GM12878 (cell line): ENCODE data around the gene KCNQ1. TPM values are rescaled to one million over a fixed set of nuclear protein-coding genes. Genes with fewer than 3 reads are reported as not detected.

ENCODE experiments used
- ATAC-seq: fragments of 200-7000 bp; cut with Tn5 transposase; 3 replicates; pipeline ENCODE4 v1.9.1; 2020; ENCODE audit warnings: mild to moderate bottlenecking, moderate library complexity
- BruUV-seq: library from RNA; stranded (reverse); fragments of 400-500 nt; replicated peaks from 2 replicates; lab custom pipeline; 2021; lab: Mats Ljungman, UMichigan
- CTCF ChIA-PET: fragments of 300-600 bp; sonication (Branson Sonifier 250); formaldehyde crosslinking; extraction: SDS; loops from one replicate; lab custom pipeline; 2021; ENCODE audit warnings: inconsistent platforms; lab: Yijun Ruan, JAX
- POLR2A ChIA-PET: fragments of 350-600 bp; formaldehyde crosslinking; extraction: SDS; loops from one replicate; lab custom pipeline; 2021; ENCODE audit warnings: inconsistent platforms; lab: Charles Lee
- RAD21 ChIA-PET: fragments of 300-600 bp; sonication (Branson Sonifier 250); formaldehyde crosslinking; loops from one replicate; lab custom pipeline; 2023; ENCODE audit warnings: antibody characterized with exemption; ENCODE audit not compliant: unreplicated experiment; lab: Charles Lee
- SMC1A ChIA-PET: fragments of 300-600 bp; sonication (Branson Sonifier 250); formaldehyde crosslinking; loops from one replicate; lab custom pipeline; 2023; ENCODE audit not compliant: unreplicated experiment, uncharacterized antibody; lab: Charles Lee
- DNase-seq: peaks from one replicate; pipeline ENCODE4 v3.0.0-alpha.2; 2011; ENCODE audit warnings: low read depth, low spot score
- FAIRE-seq: peaks from 3 replicates; lab custom pipeline; 2011; peaks lifted over from hg19 to GRCh38; lab: Jason Lieb, UNC
- H2AFZ ChIP-seq: 2 replicates; pipeline ENCODE4 v1.6.0; 2011; ENCODE audit warnings: low read depth, low read length, control low read depth; ENCODE audit not compliant: control insufficient read depth
- H3K27ac ChIP-seq: 2 replicates; pipeline ENCODE4 v1.5.1; 2011; ENCODE audit warnings: control low read depth; ENCODE audit not compliant: control insufficient read depth, insufficient read depth
- H3K27me3 ChIP-seq, 2 experiments: replicated peaks in 1 of 2; 2 replicates each; pipeline versions ENCODE4 v1.6.0 to v1.6.1; 2011; ENCODE audit warnings: low read length in 1 of 2; ENCODE audit not compliant: control insufficient read depth in 2 of 2, insufficient read depth in 2 of 2
- H3K36me3 ChIP-seq, 2 experiments: 2 replicates each; pipeline ENCODE4 v1.5.1; 2011; ENCODE audit warnings: low read length in 1 of 2; ENCODE audit not compliant: control insufficient read depth in 2 of 2, insufficient read depth in 2 of 2
- H3K4me1 ChIP-seq: 2 replicates; pipeline ENCODE4 v1.6.1; 2011; ENCODE audit warnings: mild to moderate bottlenecking, low read length, moderate library complexity, mixed read lengths; ENCODE audit not compliant: control insufficient read depth, insufficient read depth
- H3K4me2 ChIP-seq: 2 replicates; pipeline ENCODE4 v1.6.0; 2011; ENCODE audit warnings: control low read depth; ENCODE audit not compliant: control insufficient read depth, insufficient read depth
- H3K4me3 ChIP-seq: fragments of 200-600 bp; sonication (generic); 2 replicates; pipeline ENCODE4 v1.5.1; 2016
- H3K79me2 ChIP-seq: 2 replicates; pipeline ENCODE4 v1.6.0; 2011; ENCODE audit warnings: low read length; ENCODE audit not compliant: control insufficient read depth, insufficient read depth
- H3K9ac ChIP-seq: 2 replicates; pipeline ENCODE4 v1.8.0; 2011; ENCODE audit warnings: low read length, control low read depth, mixed read lengths; ENCODE audit not compliant: control insufficient read depth, insufficient read depth
- H3K9me3 ChIP-seq: replicated peaks from 3 replicates; pipeline ENCODE4 v1.5.1; 2011; ENCODE audit warnings: mild to moderate bottlenecking, low read length; ENCODE audit not compliant: control insufficient read depth, insufficient read depth
- H4K20me1 ChIP-seq: 2 replicates; pipeline ENCODE4 v1.6.0; 2011; ENCODE audit not compliant: control insufficient read depth, insufficient read depth
- BACH1 ChIP-seq: fragments of 450-650 bp; IDR thresholded peaks from 2 replicates; pipeline ENCODE4 v1.6.1; 2017; ENCODE audit warnings: mild to moderate bottlenecking, borderline replicate concordance
- EGR1 ChIP-seq, 2 experiments: IDR thresholded peaks; 1 replicate in 1 of 2; 2 replicates in 1 of 2; pipeline ENCODE4 v1.6.1; 2011 to 2012; ENCODE audit warnings: low read depth in 2 of 2, low read length in 2 of 2, borderline replicate concordance in 1 of 2, mild to moderate bottlenecking in 1 of 2, moderate library complexity in 1 of 2
- RAD51 ChIP-seq: fragments of 450-650 bp; IDR thresholded peaks from 2 replicates; pipeline ENCODE4 v1.6.1; 2016; ENCODE audit warnings: moderate library complexity, mild to moderate bottlenecking, inconsistent platforms
- RELA ChIP-seq: fragments of 450-650 bp; IDR thresholded peaks from 2 replicates; pipeline ENCODE4 v1.8.0; 2014; ENCODE audit warnings: borderline replicate concordance; ENCODE audit not compliant: partially characterized antibody
- REST ChIP-seq: IDR thresholded peaks from 2 replicates; pipeline ENCODE4 v1.6.1; 2012; ENCODE audit warnings: mild to moderate bottlenecking, low read depth, low read length
- SP1 ChIP-seq: IDR thresholded peaks from one replicate; pipeline ENCODE4 v1.6.1; 2011; ENCODE audit warnings: low read depth, low read length
- YBX1 ChIP-seq: fragments of 450-650 bp; IDR thresholded peaks from 2 replicates; pipeline ENCODE4 v1.6.1; 2016; ENCODE audit warnings: antibody characterized with exemption
- ZBTB4 ChIP-seq: fragments of 450-650 bp; formaldehyde crosslinking; IDR thresholded peaks from 2 replicates; pipeline ENCODE4 v1.4.0; 2022; ENCODE audit warnings: mild to moderate bottlenecking, moderate library complexity
- ZNF274 ChIP-seq: IDR thresholded peaks from one replicate; pipeline ENCODE4 v1.8.0; 2011; ENCODE audit not compliant: insufficient read length, insufficient read depth
- ZNF384 ChIP-seq: IDR thresholded peaks from 2 replicates; pipeline ENCODE4 v1.6.1; 2012; ENCODE audit warnings: low read depth, mild to moderate bottlenecking, low read length, improper control_type of control experiment, borderline replicate concordance
- WGBS: methylation state at CpG from one replicate; pipeline ENCODE4 v1.1.6; 2016; ENCODE audit warnings: low lambda C conversion rate; ENCODE audit not compliant: insufficient replicate concordance, insufficient coverage; ENCODE audit errors: missing lambda C conversion rate; 5-methylcytosine and 5-hydroxymethylcytosine counted together
- in situ Hi-C: fragments of 300-500 bp; cut with MboI; formaldehyde crosslinking; loops from 9 replicates; pipeline ENCODE4 v1.14.3; 2018; ENCODE audit warnings: mixed read lengths
- intact Hi-C: fragments of 100-400 bp; cut with micrococcal nuclease; formaldehyde crosslinking; loops from one replicate; pipeline ENCODE4 v1.14.2; 2022; ENCODE audit not compliant: unreplicated experiment
- polyA plus RNA-seq, 11 experiments: library from polyadenylated mRNA; depleted of rRNA in 4 of 11; unstranded in 6 of 11; stranded (reverse) in 5 of 11; fragments of >200 nt; fragmentation: Nextera tagmentation in 4 of 11; fragmentation: Illumina TruSeq in 1 of 11; extraction: Ambion mirVana in 4 of 11; extraction: Trizol in 1 of 11; gene quantifications; 1 replicate in 1 of 11; 2 replicates in 10 of 11; pipeline versions ENCODE4 v1.2.1 to v1.2.3, GENCODE V29; 2011 to 2016; ENCODE audit warnings: inconsistent platforms in 2 of 11, missing spikeins in 2 of 11, low read depth in 1 of 11
- total RNA-seq, 4 experiments: library from RNA; depleted of rRNA in 3 of 4; stranded (reverse); fragments of >200 nt in 3 of 4; fragmentation: Illumina TruSeq in 1 of 4; extraction: Trizol in 1 of 4; gene quantifications; 2 replicates each; pipeline versions ENCODE4 v1.2.1 to v1.2.3, GENCODE V29; 2013 to 2021

Gene KCNQ1
- total and polyA plus RNA-seq, 10 of the 15 experiments (the other 5 are each of a cell fraction or from before 2014, with no cell fraction given): 0.03 to 0.15 (median 0.12) TPM; not detected in 7

- Histone ChIP-seq H3K4me1 (no peaks in the 10 kb centered on the region), H3K36me3 (no peaks in the 10 kb centered on the region), H2AFZ (no peak overlapping the region), H3K27ac (no peak overlapping the region)
- BruUV-seq: no TSS peak
- 32% methylated on average over 14 of the region's 14 CpGs for WGBS
- SMC1A ChIA-PET: no interaction called here
- RAD21 ChIA-PET: no interaction called here
- CTCF ChIA-PET: no interaction called here
- POLR2A ChIA-PET: no interaction called here
- TF ChIP-seq RAD51 (no peak), ZNF384 (no peak), SP1 (no peak)
- TF ChIP-seq, all 136 proteins: peak for 0
- Histone ChIP-seq H3K27me3 (no peaks in the 10 kb centered on the region), H3K4me3 (no peak overlapping the region), H3K9me3 (no peaks in the 10 kb centered on the region; the same call in 2 of the 3 replicates), H3K79me2 (no peaks in the 10 kb centered on the region), H3K9ac (no peak overlapping the region), H4K20me1 (no peaks in the 10 kb centered on the region), H3K4me2 (no peak overlapping the region)
- intact Hi-C loops (no loop called here), in situ Hi-C loops (no loop called here)
- no peak for FAIRE-seq
- no peak for DNase-seq
- no peak for ATAC-seq
These were observed 368.5 kb downstream of the KCNQ1 start for GRCh38 chr11:2813141-2813908.

- H2AFZ ChIP-seq: no peak overlapping the region
- ChIA-PET SMC1A (interaction anchor here (0.6 kb wide), 1 partner anchor 942 kb away, joined by 5 read pairs; no protein-coding TSS in a partner anchor), POLR2A (no interaction called here), RAD21 (no interaction called here), CTCF (no interaction called here)
- no peaks in the 10 kb centered on the region for H4K20me1 ChIP-seq
- H3K9me3 ChIP-seq: no peaks in the 10 kb centered on the region; the same call in 2 of the 3 replicates
- H3K79me2 ChIP-seq: no peaks in the 10 kb centered on the region
- H3K4me1 ChIP-seq: no peaks in the 10 kb centered on the region
- no peak overlapping the region for H3K9ac ChIP-seq
- DNase-seq (no peak), ATAC-seq (no peak), FAIRE-seq (no peak)
- BruUV-seq: no TSS peak
- H3K27me3 ChIP-seq: no peaks in the 10 kb centered on the region
- intact Hi-C loops: no loop called here
- no peak overlapping the region for H3K4me3 ChIP-seq
- 40% methylated on average over 1 of the region's 1 CpG for WGBS
- no peaks in the 10 kb centered on the region for H3K36me3 ChIP-seq
- H3K4me2 ChIP-seq: no peak overlapping the region
- H3K27ac ChIP-seq: no peak overlapping the region
- in situ Hi-C loops: no loop called here
- TF ChIP-seq RELA (no peak), ZBTB4 (CRISPR knock-in tag) (no peak), EGR1 (IDR thresholded peaks at IDR 0.05; ENCODE audit: borderline replicate concordance in 1 of 2, low read depth in 2 of 2, low read length in 2 of 2) (no peak), REST (no peak), ZNF274 (no peak), YBX1 (no peak), BACH1 (no peak)
These were observed 369.2 kb downstream of the KCNQ1 start for GRCh38 chr11:2813968-2814367.
